ENCODE results near the gene FSHR.

FSHR gene

DNA sequence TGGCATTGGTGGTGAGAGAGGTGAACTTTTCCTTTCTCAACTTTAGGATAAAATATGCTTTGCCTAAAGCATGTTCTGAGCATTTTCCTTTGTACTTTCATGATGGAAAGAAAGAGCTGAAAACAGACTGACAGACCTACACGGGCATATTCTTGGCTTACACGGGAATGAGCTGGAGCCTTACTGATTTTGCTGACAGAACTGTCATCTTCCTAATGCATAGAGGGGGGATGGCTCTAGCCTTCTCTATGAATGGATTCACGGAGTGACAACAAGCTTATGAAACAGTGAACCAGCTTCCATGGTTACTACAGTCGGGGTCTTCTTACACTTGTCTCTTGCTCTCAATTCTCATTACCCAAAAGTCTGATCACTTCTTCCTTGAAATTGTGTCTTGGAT, 32.2 kb downstream of the FSHR start:
- TF ChIP-seq, protein P1, sequence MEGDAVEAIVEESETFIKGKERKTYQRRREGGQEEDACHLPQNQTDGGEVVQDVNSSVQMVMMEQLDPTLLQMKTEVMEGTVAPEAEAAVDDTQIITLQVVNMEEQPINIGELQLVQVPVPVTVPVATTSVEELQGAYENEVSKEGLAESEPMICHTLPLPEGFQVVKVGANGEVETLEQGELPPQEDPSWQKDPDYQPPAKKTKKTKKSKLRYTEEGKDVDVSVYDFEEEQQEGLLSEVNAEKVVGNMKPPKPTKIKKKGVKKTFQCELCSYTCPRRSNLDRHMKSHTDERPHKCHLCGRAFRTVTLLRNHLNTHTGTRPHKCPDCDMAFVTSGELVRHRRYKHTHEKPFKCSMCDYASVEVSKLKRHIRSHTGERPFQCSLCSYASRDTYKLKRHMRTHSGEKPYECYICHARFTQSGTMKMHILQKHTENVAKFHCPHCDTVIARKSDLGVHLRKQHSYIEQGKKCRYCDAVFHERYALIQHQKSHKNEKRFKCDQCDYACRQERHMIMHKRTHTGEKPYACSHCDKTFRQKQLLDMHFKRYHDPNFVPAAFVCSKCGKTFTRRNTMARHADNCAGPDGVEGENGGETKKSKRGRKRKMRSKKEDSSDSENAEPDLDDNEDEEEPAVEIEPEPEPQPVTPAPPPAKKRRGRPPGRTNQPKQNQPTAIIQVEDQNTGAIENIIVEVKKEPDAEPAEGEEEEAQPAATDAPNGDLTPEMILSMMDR (conservative IDR thresholded peaks at IDR 0.05; ENCODE audit: low read length) = no peak
- no peak for DNase-seq (ENCODE audit: low read depth)

DNA sequence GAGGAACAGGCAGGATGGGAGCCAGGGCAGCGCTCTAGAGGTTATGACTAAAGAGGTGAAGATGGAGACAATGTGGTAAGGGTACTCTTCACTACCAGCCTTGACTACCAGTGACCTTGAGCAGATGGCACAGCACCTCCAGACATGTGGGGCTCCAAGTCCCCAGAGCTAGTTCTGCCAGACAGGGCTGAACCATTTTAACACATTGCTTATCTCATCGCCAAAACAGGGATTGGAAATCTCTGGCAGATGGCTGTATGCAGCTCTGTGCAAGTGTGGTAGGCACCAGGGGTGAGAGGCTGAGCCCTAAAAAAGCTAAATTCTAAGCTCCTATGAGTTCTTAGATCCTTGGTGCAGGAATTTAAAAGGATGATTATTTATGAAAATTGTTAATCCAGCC, 41.3 kb downstream of the FSHR start:
- no peak for DNase-seq (ENCODE audit: low read depth)
- TF ChIP-seq, protein P1 (conservative IDR thresholded peaks at IDR 0.05; ENCODE audit: low read length) = no peak

More for the DNA sequence above, 32.2 kb downstream of the FSHR start:
- H3K4me3 ChIP-seq (ENCODE audit: low read length) = no peak overlapping the region

DNA sequence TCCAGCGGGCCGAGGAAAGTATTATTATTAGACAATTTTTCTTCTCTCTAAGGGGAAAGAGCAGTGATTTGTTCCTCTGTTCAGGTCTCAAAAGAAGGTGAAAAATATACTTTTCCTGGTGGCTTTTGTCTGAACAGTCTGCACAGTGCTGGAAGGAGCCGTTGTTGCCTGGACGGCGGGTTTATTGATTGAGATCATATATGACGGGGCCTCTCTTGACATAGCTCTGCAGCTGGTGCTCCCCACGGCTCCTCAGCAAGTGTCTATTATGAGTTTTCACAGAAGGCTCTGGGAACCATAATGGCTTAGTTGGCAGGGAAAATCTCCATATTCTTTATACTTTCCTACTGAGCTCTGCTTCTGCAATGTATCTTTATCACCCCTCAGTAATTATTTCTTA, 42.9 kb downstream of the FSHR start:
- no peak overlapping the region for H3K4me3 ChIP-seq (ENCODE audit: low read length)
- DNase-seq (ENCODE audit: low read depth) = no peak
- TF ChIP-seq, protein P1 (conservative IDR thresholded peaks at IDR 0.05; ENCODE audit: low read length) = no peak

More for the DNA sequence above, 41.3 kb downstream of the FSHR start:
- H3K4me3 ChIP-seq (ENCODE audit: low read length) = no peak overlapping the region

DNA sequence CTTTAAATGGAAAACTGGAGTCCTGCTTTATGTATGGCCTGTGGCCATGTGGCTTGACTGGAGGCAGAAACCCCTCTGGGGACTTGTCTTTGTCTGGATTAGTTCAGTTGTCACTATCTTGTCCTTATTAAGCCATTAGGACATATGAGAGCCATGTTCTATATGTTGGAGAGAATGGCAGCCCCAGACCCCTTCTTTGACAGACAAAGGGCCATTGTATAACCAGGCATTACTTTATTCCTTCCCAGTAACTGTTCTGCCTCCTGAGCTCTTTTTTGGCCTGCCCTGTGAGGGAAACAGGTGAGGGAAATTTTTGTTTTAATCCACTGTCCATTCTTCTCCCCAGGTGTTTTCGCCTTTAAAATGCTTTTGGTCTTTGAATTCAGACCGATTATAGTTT, 43.3 kb downstream of the FSHR start:
- H3K4me3 ChIP-seq (ENCODE audit: low read length) = no peak overlapping the region
- TF ChIP-seq, protein P1 (conservative IDR thresholded peaks at IDR 0.05; ENCODE audit: low read length) = no peak
- no peak for DNase-seq (ENCODE audit: low read depth)

DNA sequence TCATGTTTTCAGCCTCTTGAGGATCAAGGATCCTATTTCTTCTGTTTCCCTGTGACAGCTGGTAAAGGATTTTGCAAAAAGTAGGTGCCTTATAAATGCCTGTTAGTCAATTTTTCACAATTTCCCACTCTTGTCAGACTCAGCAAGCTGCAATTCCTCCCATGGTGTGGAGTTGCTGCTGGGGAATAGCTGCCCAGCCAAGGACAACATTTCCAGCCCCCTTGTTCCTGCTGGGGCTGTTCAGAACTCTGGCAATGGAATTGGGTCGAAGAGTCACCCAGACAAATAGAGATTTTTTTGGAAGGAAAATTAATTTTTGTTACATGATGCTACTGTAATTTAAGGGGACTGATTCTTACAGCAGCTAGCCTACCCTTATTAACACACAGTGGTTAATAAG, 43.7 kb downstream of the FSHR start:
- TF ChIP-seq, protein P1 (conservative IDR thresholded peaks at IDR 0.05; ENCODE audit: low read length) = no peak
- DNase-seq (ENCODE audit: low read depth) = no peak

DNA sequence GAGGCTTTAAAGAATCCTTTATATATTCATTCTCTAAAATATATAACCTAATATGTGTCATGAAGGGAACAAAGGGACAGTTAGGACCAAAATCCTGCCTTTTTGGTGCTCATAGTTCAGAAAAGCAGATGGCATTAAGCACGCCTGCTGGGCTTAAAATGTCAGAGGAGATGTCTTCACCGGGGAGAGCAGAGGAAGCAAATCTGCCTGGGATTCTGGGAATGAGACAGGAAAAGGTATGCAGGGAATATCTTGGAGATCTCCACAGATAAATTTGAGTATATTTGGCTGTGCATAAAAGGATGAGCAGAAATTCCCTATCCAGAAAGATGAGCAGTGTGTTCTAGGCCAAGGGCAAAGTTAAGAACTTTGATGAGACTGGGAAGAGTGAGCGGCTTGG, 45.5 kb downstream of the FSHR start:
- no peak overlapping the region for H3K4me3 ChIP-seq (ENCODE audit: low read length)
- no peak for DNase-seq (ENCODE audit: low read depth)
- TF ChIP-seq, protein P1 (conservative IDR thresholded peaks at IDR 0.05; ENCODE audit: low read length) = no peak

More for the DNA sequence above, 43.7 kb downstream of the FSHR start:
- no peak overlapping the region for H3K4me3 ChIP-seq (ENCODE audit: low read length)

DNA sequence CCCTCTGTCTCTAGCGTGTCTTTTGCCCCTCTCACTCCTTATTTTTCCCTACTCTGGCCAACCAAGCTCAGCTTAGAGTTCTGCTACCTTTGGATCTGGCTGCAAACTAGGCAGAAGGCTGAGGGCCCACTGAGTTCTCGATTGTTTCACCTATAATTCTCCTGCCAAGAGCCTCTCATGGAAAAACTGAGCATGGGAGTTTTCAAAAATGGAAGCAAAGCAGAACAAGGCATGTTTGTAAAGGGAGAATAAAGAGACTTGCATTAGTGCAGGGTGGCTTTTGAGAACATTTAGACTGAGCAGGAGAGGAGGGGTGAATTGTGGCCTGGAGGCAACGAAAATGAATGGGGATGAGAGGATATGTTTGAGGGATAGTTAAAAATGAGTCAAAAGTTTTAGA, 45.9 kb downstream of the FSHR start:
- no peak for DNase-seq (ENCODE audit: low read depth)
- H3K4me3 ChIP-seq (ENCODE audit: low read length) = no peak overlapping the region
- TF ChIP-seq, protein P1 (conservative IDR thresholded peaks at IDR 0.05; ENCODE audit: low read length) = no peak
